Left renal cortex interstitium (tissue), 4 donors: ENCODE measurements around the gene HECTD1. TPM values are rescaled to one million over a fixed set of nuclear protein-coding genes. Genes with fewer than 3 reads are reported as not detected.
"Not testable (repeated sequence)": the region's sequence is repeated elsewhere in the genome, so short reads cannot be mapped to it uniquely, and the experiment has no call there.

Experiments used
- DNase-seq, 4 donors: peaks; one replicate each; pipeline ENCODE4 v3.0.0-alpha.2; 2013; ENCODE audit warnings: low read depth in 4 of 4, low spot score in 2 of 4, missing footprints in 1 of 4
- polyA plus RNA-seq, 4 donors: library from polyadenylated mRNA; unstranded; fragments of 120-200 nt; gene quantifications; one replicate each; pipeline ENCODE4 v1.2.1, GENCODE V29; 2013; ENCODE audit not compliant: insufficient read length in 4 of 4

The HECTD1 gene
- polyA plus RNA-seq, 4 donors, result 138 to 193 (median 172) TPM

- DNase-seq, result no peak
These were observed 9.9 kb downstream of the HECTD1 start for GRCh38 chr14:31197671-31198070.

- no peak for DNase-seq
These were observed 10.6 kb downstream of the HECTD1 start for GRCh38 chr14:31196839-31197492.

- no peak for DNase-seq
These were observed 12.9 kb downstream of the HECTD1 start for GRCh38 chr14:31194661-31195060.

- DNase-seq, result no peak
These were observed 13.5 kb downstream of the HECTD1 start for GRCh38 chr14:31194095-31194494.

- not testable (repeated sequence) for DNase-seq
These were observed 15.0 kb downstream of the HECTD1 start for GRCh38 chr14:31192544-31192943.

GRCh38 chr14:31190717-31191263 is 16.8 kb downstream of the HECTD1 start:
- no peak for DNase-seq

GRCh38 chr14:31190219-31190603 is 17.4 kb downstream of the HECTD1 start:
- no peak for DNase-seq

- no peak for DNase-seq
These were observed 18.0 kb downstream of the HECTD1 start for GRCh38 chr14:31189346-31190218.

GRCh38 chr14:31188744-31189143 is 18.8 kb downstream of the HECTD1 start:
- no peak for DNase-seq

GRCh38 chr14:31182016-31182415 is 25.6 kb downstream of the HECTD1 start:
- not testable (repeated sequence) for DNase-seq

GRCh38 chr14:31181271-31181670 is 26.3 kb downstream of the HECTD1 start:
- DNase-seq, result no peak

GRCh38 chr14:31180299-31181051 is 27.1 kb downstream of the HECTD1 start:
- DNase-seq, result no peak

- no peak for DNase-seq
These were observed 33.2 kb downstream of the HECTD1 start for GRCh38 chr14:31174433-31174832.

GRCh38 chr14:31173120-31173837 is 34.3 kb downstream of the HECTD1 start:
- no peak for DNase-seq

- no peak for DNase-seq
These were observed 35.5 kb downstream of the HECTD1 start for GRCh38 chr14:31172084-31172483.

GRCh38 chr14:31170411-31170810 is 37.2 kb downstream of the HECTD1 start:
- DNase-seq, result no peak

GRCh38 chr14:31169877-31170276 is 37.7 kb downstream of the HECTD1 start:
- DNase-seq, result no peak

- DNase-seq, result no peak
These were observed 40.6 kb downstream of the HECTD1 start for GRCh38 chr14:31167032-31167431.

- DNase-seq, result no peak
These were observed 41.4 kb downstream of the HECTD1 start for GRCh38 chr14:31166271-31166561.

GRCh38 chr14:31164115-31164514 is 43.5 kb downstream of the HECTD1 start:
- no peak for DNase-seq
